ENCODE results near the gene ABCA8. TPM values are rescaled to one million over a fixed set of nuclear protein-coding genes. Genes with fewer than 3 reads are reported as not detected.
A peak's percentile ranks its signal among the peaks of the same experiment; 100 is the strongest.
"Not testable (repeated sequence)": the region's sequence is repeated elsewhere in the genome, so short reads cannot be mapped to it uniquely, and the experiment has no call there.

The ABCA8 gene
- total RNA-seq, 1 donor from 2014 or later, result 0.31 TPM

DNA sequence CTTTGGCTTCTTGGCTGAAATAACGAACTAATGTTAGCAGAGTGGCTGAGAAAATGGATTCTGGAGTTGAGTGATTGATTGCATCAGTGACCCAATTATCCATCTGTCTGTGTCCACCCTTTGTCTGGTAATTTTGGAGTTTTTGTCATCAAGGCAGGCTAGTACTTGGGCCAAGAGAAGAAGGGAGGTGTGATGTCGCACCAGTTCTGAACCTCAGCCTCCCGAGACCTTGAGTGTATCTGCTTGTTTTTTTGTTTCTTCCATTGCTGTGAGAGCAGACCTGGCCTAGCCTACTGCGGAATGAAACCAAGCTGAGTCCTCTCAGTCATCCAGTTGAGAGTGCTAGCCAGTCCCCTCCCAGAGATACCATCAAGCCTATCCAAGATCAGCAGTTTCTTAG, 4.5 kb downstream of the ABCA8 start:
- TF ChIP-seq, protein P1, sequence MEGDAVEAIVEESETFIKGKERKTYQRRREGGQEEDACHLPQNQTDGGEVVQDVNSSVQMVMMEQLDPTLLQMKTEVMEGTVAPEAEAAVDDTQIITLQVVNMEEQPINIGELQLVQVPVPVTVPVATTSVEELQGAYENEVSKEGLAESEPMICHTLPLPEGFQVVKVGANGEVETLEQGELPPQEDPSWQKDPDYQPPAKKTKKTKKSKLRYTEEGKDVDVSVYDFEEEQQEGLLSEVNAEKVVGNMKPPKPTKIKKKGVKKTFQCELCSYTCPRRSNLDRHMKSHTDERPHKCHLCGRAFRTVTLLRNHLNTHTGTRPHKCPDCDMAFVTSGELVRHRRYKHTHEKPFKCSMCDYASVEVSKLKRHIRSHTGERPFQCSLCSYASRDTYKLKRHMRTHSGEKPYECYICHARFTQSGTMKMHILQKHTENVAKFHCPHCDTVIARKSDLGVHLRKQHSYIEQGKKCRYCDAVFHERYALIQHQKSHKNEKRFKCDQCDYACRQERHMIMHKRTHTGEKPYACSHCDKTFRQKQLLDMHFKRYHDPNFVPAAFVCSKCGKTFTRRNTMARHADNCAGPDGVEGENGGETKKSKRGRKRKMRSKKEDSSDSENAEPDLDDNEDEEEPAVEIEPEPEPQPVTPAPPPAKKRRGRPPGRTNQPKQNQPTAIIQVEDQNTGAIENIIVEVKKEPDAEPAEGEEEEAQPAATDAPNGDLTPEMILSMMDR (IDR thresholded peaks at IDR 0.05; ENCODE audit: unreplicated experiment), result no peak
- no peak overlapping the region for H3K27ac Mint-ChIP-seq (ENCODE audit: unreplicated experiment)
- no peak for DNase-seq (ENCODE audit: low spot score)
- no peaks in the 10 kb centered on the region for H3K9me3 Mint-ChIP-seq (ENCODE audit: unreplicated experiment)
- H3K36me3 Mint-ChIP-seq (ENCODE audit: low read depth, unreplicated experiment), result peaks cover 8% of the 10 kb centered on the region
- peaks cover 27% of the 10 kb centered on the region for H3K4me1 Mint-ChIP-seq (ENCODE audit: unreplicated experiment)
- H3K27me3 Mint-ChIP-seq (ENCODE audit: unreplicated experiment), result no peaks in the 10 kb centered on the region
- H3K4me3 Mint-ChIP-seq (ENCODE audit: unreplicated experiment), result no peak overlapping the region

- H3K4me3 Mint-ChIP-seq (ENCODE audit: unreplicated experiment); H3K36me3 Mint-ChIP-seq (ENCODE audit: low read depth, unreplicated experiment); H3K27ac Mint-ChIP-seq (ENCODE audit: unreplicated experiment); H3K27me3 Mint-ChIP-seq (ENCODE audit: unreplicated experiment); DNase-seq (ENCODE audit: low spot score); H3K9me3 Mint-ChIP-seq (ENCODE audit: unreplicated experiment): not testable (repeated sequence)
- peaks cover 37% of the 10 kb centered on the region for H3K4me1 Mint-ChIP-seq (ENCODE audit: unreplicated experiment)
These were observed 7.3 kb downstream of the ABCA8 start for GRCh38 chr17:68947868-68948267.

GRCh38 chr17:68944435-68945035, 10.7 kb downstream of the ABCA8 start:
- TF ChIP-seq, protein P1 (IDR thresholded peaks at IDR 0.05; ENCODE audit: unreplicated experiment), result no peak
- Mint-ChIP-seq H3K4me3 (ENCODE audit: unreplicated experiment) (peak overlapping the region; percentile 95), H3K27me3 (ENCODE audit: unreplicated experiment) (no peaks in the 10 kb centered on the region), H3K36me3 (ENCODE audit: low read depth, unreplicated experiment) (peaks cover 3% of the 10 kb centered on the region), H3K4me1 (ENCODE audit: unreplicated experiment) (peaks cover 46% of the 10 kb centered on the region), H3K9me3 (ENCODE audit: unreplicated experiment) (no peaks in the 10 kb centered on the region), H3K27ac (ENCODE audit: unreplicated experiment) (peak overlapping the region; percentile 97)
- peak; percentile 21 for DNase-seq (ENCODE audit: low spot score)

DNA sequence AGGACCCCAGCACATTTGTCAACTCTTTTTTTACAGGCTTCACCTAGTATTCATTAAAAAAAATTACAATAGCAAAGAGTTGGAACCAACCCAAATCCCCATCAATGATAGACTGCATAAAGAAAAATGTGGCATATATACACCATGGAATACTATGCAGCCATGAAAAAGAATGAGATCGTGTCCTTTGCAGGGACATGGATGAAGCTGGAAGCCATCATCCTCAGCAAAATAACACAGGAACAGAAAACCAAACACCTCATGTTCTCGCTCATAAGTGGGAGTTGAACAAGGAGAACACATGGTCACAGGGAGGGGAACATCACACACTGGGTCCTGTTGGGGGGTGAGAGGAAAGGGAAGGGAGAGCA, 11.4 kb downstream of the ABCA8 start:
- H3K4me1 Mint-ChIP-seq (ENCODE audit: unreplicated experiment), result peaks cover 46% of the 10 kb centered on the region
- DNase-seq (ENCODE audit: low spot score); H3K9me3 Mint-ChIP-seq (ENCODE audit: unreplicated experiment); H3K4me3 Mint-ChIP-seq (ENCODE audit: unreplicated experiment); H3K36me3 Mint-ChIP-seq (ENCODE audit: low read depth, unreplicated experiment); H3K27ac Mint-ChIP-seq (ENCODE audit: unreplicated experiment); H3K27me3 Mint-ChIP-seq (ENCODE audit: unreplicated experiment): not testable (repeated sequence)

DNA sequence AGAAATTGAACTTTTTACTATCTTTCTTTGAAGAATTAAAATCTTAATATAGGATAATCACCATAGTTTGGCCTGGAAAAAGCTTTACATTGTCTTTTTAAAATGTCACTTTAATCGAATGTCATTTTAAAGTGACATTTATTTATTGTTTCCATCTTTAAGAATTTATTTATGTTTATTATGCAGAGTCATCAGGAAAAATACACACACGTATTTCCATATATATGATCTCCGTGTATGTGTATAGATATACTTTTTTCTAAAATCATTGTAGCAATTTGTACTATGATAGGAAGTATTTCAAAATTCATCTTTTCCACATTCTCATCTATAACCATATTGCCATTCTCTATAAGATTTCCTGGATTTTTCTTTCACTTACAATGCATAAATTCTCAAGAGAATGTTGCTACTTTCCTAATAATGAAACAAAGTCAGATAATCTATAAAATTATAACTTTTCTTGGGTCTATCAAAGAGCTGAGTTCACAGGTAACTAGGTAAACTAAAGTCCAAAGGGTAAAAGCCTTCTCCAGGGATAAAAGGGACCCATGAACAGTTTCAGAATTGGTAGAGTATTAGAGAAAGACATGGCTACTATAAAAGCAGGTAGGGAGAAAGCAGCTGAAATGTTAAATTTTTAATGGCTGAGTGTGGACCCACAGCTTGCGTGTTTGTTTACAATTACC, 11.9 kb downstream of the ABCA8 start:
- Mint-ChIP-seq H3K4me1 (ENCODE audit: unreplicated experiment) (peaks cover 47% of the 10 kb centered on the region), H3K27me3 (ENCODE audit: unreplicated experiment) (no peaks in the 10 kb centered on the region), H3K4me3 (ENCODE audit: unreplicated experiment) (no peak overlapping the region), H3K36me3 (ENCODE audit: low read depth, unreplicated experiment) (peaks cover 3% of the 10 kb centered on the region), H3K9me3 (ENCODE audit: unreplicated experiment) (no peaks in the 10 kb centered on the region), H3K27ac (ENCODE audit: unreplicated experiment) (no peak overlapping the region)
- TF ChIP-seq, protein P1 (IDR thresholded peaks at IDR 0.05; ENCODE audit: unreplicated experiment), result no peak
- DNase-seq (ENCODE audit: low spot score), result no peak

GRCh38 chr17:68942389-68942788, 12.8 kb downstream of the ABCA8 start:
- TF ChIP-seq, protein P1 (IDR thresholded peaks at IDR 0.05; ENCODE audit: unreplicated experiment), result no peak
- Mint-ChIP-seq H3K36me3 (ENCODE audit: low read depth, unreplicated experiment) (no peaks in the 10 kb centered on the region), H3K4me3 (ENCODE audit: unreplicated experiment) (no peak overlapping the region), H3K4me1 (ENCODE audit: unreplicated experiment) (peaks cover 44% of the 10 kb centered on the region), H3K9me3 (ENCODE audit: unreplicated experiment) (no peaks in the 10 kb centered on the region), H3K27ac (ENCODE audit: unreplicated experiment) (peak overlapping the region; percentile 80), H3K27me3 (ENCODE audit: unreplicated experiment) (no peaks in the 10 kb centered on the region)
- peak; percentile 19 for DNase-seq (ENCODE audit: low spot score)
